A673 (cell line): ENCODE data around the gene ANKRD18B. TPM values are rescaled to one million over a fixed set of nuclear protein-coding genes. Genes with fewer than 3 reads are reported as not detected.

Experiments used
- BruUV-seq: library from RNA; stranded (reverse); fragments of 400-500 nt; replicated peaks from 2 replicates; lab custom pipeline; 2021; lab: Mats Ljungman, UMichigan
- CTCF ChIA-PET: fragments of 300-600 bp; sonication (Branson Sonifier 250); formaldehyde crosslinking; loops from one replicate; lab custom pipeline; 2022; ENCODE audit warnings: antibody characterized with exemption; lab: Charles Lee
- POLR2A ChIA-PET: fragments of 300-600 bp; sonication (Branson Sonifier 250); formaldehyde crosslinking; loops from one replicate; lab custom pipeline; 2022; ENCODE audit warnings: antibody characterized with exemption; ENCODE audit not compliant: low non-redundant PET; lab: Charles Lee
- DNase-seq: peaks from one replicate; pipeline ENCODE4 v3.0.0-alpha.2; 2015; ENCODE audit warnings: low spot score
- H3K27ac ChIP-seq: fragments of 200-600 bp; sonication (generic); 2 replicates; pipeline ENCODE4 v1.5.1; 2016; ENCODE audit warnings: mixed run types, low read depth, mild to moderate bottlenecking, mixed read lengths, antibody characterized with exemption, low read length; ENCODE audit not compliant: poor library complexity, severe bottlenecking
- H3K27me3 ChIP-seq: fragments of 200-600 bp; sonication (generic); replicated peaks from 2 replicates; pipeline ENCODE4 v1.6.1; 2017; ENCODE audit warnings: mixed run types, low read depth, mild to moderate bottlenecking, mixed read lengths, antibody characterized with exemption, low read length; ENCODE audit not compliant: insufficient read depth, poor library complexity
- H3K36me3 ChIP-seq: fragments of 200-600 bp; sonication (generic); 2 replicates; pipeline ENCODE4 v1.6.1; 2016; ENCODE audit warnings: mixed run types, mild to moderate bottlenecking, mixed read lengths, antibody characterized with exemption, low read length; ENCODE audit not compliant: insufficient read depth, poor library complexity, severe bottlenecking
- H3K4me1 ChIP-seq: fragments of 200-600 bp; sonication (generic); 2 replicates; pipeline ENCODE4 v1.6.1; 2017; ENCODE audit warnings: mixed run types, mild to moderate bottlenecking, mixed read lengths, antibody characterized with exemption, low read length; ENCODE audit not compliant: insufficient read depth, poor library complexity, severe bottlenecking
- H3K4me3 ChIP-seq: fragments of 200-600 bp; sonication (generic); 2 replicates; pipeline ENCODE4 v1.5.1; 2016; ENCODE audit warnings: low read depth, mixed run types, mild to moderate bottlenecking, mixed read lengths, low read length; ENCODE audit not compliant: poor library complexity, severe bottlenecking
- H3K9me3 ChIP-seq: fragments of 200-600 bp; sonication (generic); 2 replicates; pipeline ENCODE4 v1.6.1; 2016; ENCODE audit warnings: mixed run types, low read depth, mild to moderate bottlenecking, mixed read lengths, antibody characterized with exemption, low read length; ENCODE audit not compliant: poor library complexity, severe bottlenecking
- EZH2 ChIP-seq: fragments of 200-600 bp; sonication (generic); IDR thresholded peaks from 2 replicates; pipeline ENCODE4 v1.6.1; 2017; ENCODE audit warnings: borderline replicate concordance, low read depth, mild to moderate bottlenecking, mixed read lengths, antibody characterized with exemption, low read length; ENCODE audit not compliant: poor library complexity, severe bottlenecking
- intact Hi-C: fragments of 100-400 bp; cut with micrococcal nuclease; formaldehyde crosslinking; loops from one replicate; pipeline ENCODE4 v1.10.0; 2022; ENCODE audit not compliant: unreplicated experiment
- total RNA-seq: library from RNA; stranded (reverse); gene quantifications from 2 replicates; pipeline ENCODE4 v1.2.3, GENCODE V29; 2021
- TF ChIP-seq, protein P1 (sequence below): fragments of 300-800, 200-600 bp; sonication (generic); conservative IDR thresholded peaks from 2 replicates; pipeline ENCODE4 v1.5.1; 2017; ENCODE audit warnings: low read depth, mild to moderate bottlenecking, antibody characterized with exemption, low read length, moderate library complexity, mixed read lengths

Gene ANKRD18B
- total RNA-seq, 1 experiment from 2014 or later: not detected

DNA sequence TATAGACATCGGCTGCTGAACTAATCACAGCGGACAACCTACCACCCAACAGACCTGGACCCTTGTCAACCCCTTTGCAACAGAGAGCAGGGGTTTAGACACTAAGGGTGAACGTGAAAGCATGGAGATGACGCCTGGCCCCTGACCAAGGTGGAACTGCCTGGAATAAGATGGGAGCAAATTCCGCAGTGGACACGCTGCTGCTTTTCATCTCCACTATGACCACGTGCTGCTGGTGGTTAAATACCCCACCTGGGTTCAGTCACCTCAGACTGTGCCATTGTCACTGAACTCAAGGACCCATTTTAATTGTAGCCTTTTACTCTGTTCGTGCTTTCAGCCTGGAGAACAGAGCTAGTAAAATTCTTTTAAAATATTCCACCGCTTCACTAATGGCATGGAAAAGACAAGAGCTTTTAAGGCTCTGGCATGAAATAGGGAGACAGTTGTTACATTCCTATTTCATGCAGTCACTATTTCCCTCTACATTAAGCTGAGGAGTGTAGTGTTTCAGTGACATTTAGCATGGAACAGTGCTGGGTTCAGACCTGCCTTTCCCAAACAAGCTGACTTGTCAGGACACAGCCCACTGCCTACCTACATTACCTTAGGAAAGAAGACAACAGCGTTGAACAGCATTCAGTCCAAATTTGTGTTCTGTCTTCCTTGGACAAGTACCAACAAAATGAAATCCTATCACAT is 96.8 kb downstream of the ANKRD18B start:
- DNase-seq: peak; percentile 25
- no peaks in the 10 kb centered on the region for H3K9me3 ChIP-seq
- no peak overlapping the region for H3K27ac ChIP-seq
- TF ChIP-seq EZH2: no peak
- TF ChIP-seq, protein P1, sequence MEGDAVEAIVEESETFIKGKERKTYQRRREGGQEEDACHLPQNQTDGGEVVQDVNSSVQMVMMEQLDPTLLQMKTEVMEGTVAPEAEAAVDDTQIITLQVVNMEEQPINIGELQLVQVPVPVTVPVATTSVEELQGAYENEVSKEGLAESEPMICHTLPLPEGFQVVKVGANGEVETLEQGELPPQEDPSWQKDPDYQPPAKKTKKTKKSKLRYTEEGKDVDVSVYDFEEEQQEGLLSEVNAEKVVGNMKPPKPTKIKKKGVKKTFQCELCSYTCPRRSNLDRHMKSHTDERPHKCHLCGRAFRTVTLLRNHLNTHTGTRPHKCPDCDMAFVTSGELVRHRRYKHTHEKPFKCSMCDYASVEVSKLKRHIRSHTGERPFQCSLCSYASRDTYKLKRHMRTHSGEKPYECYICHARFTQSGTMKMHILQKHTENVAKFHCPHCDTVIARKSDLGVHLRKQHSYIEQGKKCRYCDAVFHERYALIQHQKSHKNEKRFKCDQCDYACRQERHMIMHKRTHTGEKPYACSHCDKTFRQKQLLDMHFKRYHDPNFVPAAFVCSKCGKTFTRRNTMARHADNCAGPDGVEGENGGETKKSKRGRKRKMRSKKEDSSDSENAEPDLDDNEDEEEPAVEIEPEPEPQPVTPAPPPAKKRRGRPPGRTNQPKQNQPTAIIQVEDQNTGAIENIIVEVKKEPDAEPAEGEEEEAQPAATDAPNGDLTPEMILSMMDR: no peak
- H3K4me3 ChIP-seq: no peak overlapping the region
- H3K36me3 ChIP-seq: no peaks in the 10 kb centered on the region
- POLR2A ChIA-PET: no interaction called here
- H3K4me1 ChIP-seq: no peaks in the 10 kb centered on the region
- intact Hi-C loops: loop anchor here (5.0 kb wide), 1 partner anchor 631 kb away; no protein-coding TSS in a partner anchor
- CTCF ChIA-PET: interaction anchor here (1.9 kb wide), 1 partner anchor 101 kb away, joined by 5 read pairs; no protein-coding TSS in a partner anchor
- no TSS peak for BruUV-seq
- no peaks in the 10 kb centered on the region for H3K27me3 ChIP-seq

Other genes with a start within 250 kb of the ANKRD18B start
- gene NFX1, start 233.7 kb upstream of the ANKRD18B start, total RNA-seq: 36.3 and 40.0 TPM in 2 replicates
- not detected in 2 replicates for gene AQP7, start 121.7 kb upstream of the ANKRD18B start, total RNA-seq
- gene AQP3, start 76.7 kb upstream of the ANKRD18B start, total RNA-seq: 0.37 and 0.43 TPM in 2 replicates
- gene NOL6, start 50.3 kb upstream of the ANKRD18B start, total RNA-seq: 36.3 and 49.6 TPM in 2 replicates